Measurements from ENCODE around the gene MAP3K5.

Gene MAP3K5

GRCh38 chr6:136566851-136567250 is 225.4 kb downstream of the MAP3K5 start:
- DNase-seq, result no peak

- DNase-seq, result no peak
These were observed 226.2 kb downstream of the MAP3K5 start for GRCh38 chr6:136566007-136566487.

GRCh38 chr6:136564180-136564579 is 228.1 kb downstream of the MAP3K5 start:
- no peak for DNase-seq

- no peak for DNase-seq
These were observed 228.7 kb downstream of the MAP3K5 start for GRCh38 chr6:136563386-136564152.

GRCh38 chr6:136562211-136562610 is 230.1 kb downstream of the MAP3K5 start:
- no peak for DNase-seq

GRCh38 chr6:136553166-136553787 is 239.0 kb downstream of the MAP3K5 start:
- no peak for DNase-seq

GRCh38 chr6:136552054-136552453 is 240.2 kb downstream of the MAP3K5 start:
- DNase-seq, result no peak

- no peak for DNase-seq
These were observed 241.2 kb downstream of the MAP3K5 start for GRCh38 chr6:136551103-136551502.

GRCh38 chr6:136550330-136551071 is 241.8 kb downstream of the MAP3K5 start, which contains the start of gene MAP7:
Gene MAP7 (minus strand): TSS chr6:136550422. CDS start chr6:136550408, 14 bp downstream.
- peak in 1 of 2 experiments; percentile 12 for DNase-seq

GRCh38 chr6:136550045-136550329 is 242.3 kb downstream of the MAP3K5 start:
- DNase-seq, result no peak

GRCh38 chr6:136549300-136550044 is 242.8 kb downstream of the MAP3K5 start:
- no peak for DNase-seq

- no peak for DNase-seq
These were observed 243.5 kb downstream of the MAP3K5 start for GRCh38 chr6:136548582-136549299.

- no peak for DNase-seq
These were observed 244.4 kb downstream of the MAP3K5 start for GRCh38 chr6:136547871-136548270.

- peak in 1 of 2 experiments; percentile 51 for DNase-seq
These were observed 244.9 kb downstream of the MAP3K5 start for GRCh38 chr6:136547336-136547735.

GRCh38 chr6:136546331-136546730 is 245.9 kb downstream of the MAP3K5 start:
- no peak for DNase-seq

GRCh38 chr6:136544326-136544725 is 248.0 kb downstream of the MAP3K5 start:
- no peak for DNase-seq

- DNase-seq, result no peak
These were observed 250.9 kb downstream of the MAP3K5 start for GRCh38 chr6:136541395-136541794.

- no peak for DNase-seq
These were observed 252.2 kb downstream of the MAP3K5 start for GRCh38 chr6:136539967-136540652.

- no peak for DNase-seq
These were observed 253.4 kb downstream of the MAP3K5 start for GRCh38 chr6:136538836-136539235.

GRCh38 chr6:136535880-136536650 is 256.2 kb downstream of the MAP3K5 start:
- no peak for DNase-seq
